ENCODE measurements around the gene CRISPLD2.
"Not testable (repeated sequence)": the region's sequence is repeated elsewhere in the genome, so short reads cannot be mapped to it uniquely, and the experiment has no call there.

The CRISPLD2 gene

DNA sequence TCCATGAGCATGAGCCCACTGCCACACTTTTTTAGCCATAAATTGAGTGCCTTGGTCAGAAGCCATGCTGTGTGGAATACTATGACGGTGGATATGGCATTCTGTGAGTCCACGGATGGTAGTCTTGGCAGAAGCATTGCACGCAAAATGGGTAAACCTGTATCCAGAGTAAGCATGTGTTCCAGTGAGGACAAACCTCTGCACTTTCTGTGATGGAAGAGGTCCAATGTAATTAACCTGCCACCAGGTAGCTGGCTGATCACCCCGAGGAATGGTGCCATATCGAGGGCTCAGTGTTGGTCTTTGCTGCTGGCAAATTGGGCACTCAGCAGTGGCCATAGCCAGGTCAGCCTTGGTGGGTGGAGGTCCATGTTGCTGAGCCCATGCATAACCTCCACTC is 37.0 kb downstream of the CRISPLD2 start:
- not testable (repeated sequence) for DNase-seq (ENCODE audit: low read depth in 3 of 3)

DNA sequence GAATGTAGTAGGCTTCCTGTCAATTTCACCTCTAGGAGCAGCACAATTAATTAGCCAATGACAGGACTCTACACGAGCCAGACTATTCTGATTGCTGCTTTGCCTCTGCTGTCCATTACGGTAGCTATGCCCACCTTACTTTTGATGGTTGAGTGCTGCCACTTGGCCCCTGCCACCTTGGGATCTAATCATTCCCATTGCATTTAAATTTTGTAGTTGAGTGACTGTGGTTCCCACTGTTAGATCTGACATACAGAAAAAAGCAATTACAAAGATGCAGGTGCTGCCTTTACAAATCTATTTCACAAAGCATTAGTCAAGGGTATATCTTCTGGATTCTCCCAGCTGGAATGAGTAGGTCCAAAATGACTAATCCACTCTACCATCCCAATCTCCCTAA is 39.9 kb downstream of the CRISPLD2 start:
- no peak for DNase-seq (ENCODE audit: low read depth in 3 of 3)

DNA sequence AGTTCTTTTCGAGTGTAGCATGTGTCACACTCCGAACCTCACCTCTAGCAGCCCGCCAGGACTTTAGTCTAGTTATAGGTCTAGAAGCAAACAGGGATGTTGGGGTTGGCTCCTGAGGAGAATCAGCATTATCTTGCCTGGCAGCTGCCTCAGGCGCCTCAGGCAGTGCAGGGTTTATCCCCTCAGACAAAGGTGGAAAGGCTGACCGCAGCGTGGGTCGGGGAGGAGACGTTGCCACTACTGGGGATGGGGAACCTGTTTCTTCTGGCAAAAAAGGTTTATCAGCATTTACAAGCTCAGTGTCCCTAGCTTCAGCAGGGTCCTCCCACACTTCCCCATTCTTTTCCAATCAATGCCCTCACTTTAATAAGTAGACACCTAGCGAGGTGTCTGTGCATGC is 40.6 kb downstream of the CRISPLD2 start:
- DNase-seq (ENCODE audit: low read depth in 3 of 3): no peak

DNA sequence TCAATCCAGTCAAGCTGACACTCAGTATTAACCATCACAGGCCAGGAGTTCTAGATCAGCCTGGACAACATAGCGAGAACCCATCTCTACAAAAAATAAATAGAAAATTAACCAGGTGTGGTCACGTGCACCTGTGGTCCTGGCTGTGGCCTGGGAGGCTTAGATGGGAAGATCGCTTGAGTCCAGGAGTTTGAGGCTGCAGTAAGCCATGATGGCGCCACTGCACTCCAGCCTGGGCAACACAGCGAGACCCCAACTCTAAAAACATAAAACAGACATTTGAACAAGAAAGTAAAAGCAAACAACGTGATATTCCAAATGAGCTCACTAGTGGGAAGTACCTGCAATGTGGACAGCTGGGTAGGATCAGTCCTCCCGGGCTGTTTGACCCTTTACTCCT is 41.9 kb downstream of the CRISPLD2 start:
- no peak for DNase-seq (ENCODE audit: low read depth in 3 of 3)

DNA sequence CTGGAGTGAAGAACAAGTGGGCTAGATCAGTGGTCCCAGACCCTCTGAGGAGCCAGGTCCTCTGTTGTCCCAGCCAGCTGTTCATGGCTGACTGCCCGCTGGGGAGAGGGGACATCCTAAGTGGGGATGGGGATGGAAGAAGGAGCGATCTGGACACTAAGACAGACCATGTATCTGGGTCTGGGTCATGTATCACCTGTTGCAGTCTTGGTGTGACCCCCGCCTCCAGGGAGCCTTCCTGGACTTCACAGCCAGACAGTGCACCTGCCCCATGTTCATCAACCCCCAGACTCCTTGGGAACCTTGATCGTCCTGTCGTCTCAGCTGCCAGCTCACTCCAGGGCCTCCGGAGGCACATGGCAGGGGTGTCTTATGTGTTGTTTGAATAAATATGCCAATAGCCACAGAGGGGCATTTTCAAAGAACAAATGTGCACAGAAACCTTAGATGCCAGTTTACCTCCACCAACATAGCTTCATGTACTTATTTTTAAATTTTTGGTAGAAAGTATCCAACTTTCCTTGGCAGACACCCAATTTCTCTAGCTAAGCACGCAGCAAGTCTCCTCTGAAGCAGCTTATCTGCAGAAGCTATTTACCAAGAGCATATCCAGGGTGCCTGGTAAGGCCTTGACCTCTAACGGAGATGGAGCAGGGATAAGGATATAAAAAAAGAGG is 43.2 kb downstream of the CRISPLD2 start:
- DNase-seq (ENCODE audit: low read depth in 3 of 3): no peak

DNA sequence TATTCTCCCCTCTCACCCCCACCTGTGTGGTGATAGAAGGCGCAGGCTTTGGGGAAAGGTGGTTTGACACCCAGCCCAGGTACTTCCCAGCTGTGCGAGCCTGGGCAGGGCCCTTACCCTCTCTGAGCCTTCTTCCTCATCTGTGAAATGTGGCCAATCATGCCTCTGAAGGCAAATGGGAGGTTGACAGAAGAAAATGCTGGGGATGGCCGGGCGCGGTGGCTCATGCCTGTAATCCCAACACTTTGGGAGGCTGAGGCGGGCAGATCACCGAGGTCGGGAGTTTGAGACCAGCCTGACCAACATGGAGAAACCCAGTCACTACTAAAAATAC is 43.7 kb downstream of the CRISPLD2 start:
- DNase-seq (ENCODE audit: low read depth in 3 of 3): no peak

DNA sequence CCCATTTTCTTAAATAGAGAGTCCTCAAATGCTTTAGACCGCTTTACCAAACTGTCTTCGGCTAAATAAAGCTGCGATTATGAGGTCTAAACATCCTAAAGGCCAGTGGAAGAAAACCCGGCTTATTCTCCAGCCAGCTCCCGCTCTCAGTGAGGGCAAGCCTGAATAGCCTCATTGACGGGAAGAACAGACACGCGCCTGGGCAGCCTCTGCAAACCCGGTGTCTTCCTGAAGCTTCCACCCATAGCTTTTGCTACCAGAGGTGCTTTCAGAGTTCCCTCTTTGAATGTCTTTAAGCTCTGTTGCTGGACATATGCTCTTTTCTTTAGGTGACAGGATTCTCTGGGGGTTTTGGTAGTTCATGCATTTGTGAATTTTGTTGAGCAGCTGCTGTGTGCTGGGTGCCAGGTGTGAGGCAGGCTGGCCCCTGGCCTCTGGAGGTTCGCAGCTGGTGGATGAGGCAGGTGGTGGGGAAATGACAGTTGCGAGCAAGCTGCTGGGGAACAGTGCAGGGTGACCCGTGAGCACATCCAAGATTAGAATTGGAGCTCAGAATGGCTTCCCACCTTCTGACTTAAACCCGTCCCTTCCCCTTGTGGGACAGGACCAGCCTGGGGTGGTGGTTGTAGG is 44.7 kb downstream of the CRISPLD2 start:
- DNase-seq (ENCODE audit: low read depth in 3 of 3): no peak

DNA sequence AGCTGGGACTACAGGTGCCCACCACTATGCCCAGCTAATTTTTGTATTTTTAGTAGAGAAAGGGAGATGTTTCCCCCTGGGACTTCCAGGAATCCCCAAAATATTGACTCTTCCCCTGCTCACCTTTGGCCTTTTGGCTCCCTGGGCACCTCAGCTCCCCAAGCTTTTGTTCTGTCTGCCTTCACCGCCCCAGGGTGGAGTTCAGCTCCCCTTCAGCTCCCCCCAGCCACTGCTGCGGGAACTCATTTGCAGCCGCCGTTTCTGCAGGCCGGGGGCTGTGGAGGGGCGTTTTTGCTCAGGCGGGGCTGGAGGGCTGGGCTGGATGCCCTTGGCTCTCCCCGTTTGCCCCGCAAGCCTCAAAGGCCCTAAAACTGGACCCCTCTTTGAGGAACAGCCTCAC is 47.9 kb downstream of the CRISPLD2 start:
- DNase-seq (ENCODE audit: low read depth in 3 of 3): no peak

DNA sequence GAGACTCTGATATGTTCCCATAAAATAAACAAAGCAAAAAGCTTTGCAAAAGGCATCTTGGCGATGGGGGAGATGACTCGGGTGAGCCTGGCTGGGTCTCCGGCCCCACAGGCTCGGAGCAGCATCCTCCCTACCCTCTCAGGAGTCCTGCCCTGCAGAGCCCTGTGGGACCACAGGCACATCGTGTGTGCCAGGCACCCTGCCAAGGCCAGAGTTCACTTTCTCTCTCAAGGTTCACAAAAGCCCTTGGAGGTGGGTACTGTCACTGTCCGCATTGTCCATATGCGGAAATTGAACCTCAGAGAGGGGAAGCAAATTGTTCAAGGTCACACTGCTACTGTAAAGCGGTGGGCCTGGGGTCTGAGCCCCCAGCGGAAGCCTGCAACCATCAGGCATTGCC is 48.5 kb downstream of the CRISPLD2 start:
- DNase-seq (ENCODE audit: low read depth in 3 of 3): no peak

DNA sequence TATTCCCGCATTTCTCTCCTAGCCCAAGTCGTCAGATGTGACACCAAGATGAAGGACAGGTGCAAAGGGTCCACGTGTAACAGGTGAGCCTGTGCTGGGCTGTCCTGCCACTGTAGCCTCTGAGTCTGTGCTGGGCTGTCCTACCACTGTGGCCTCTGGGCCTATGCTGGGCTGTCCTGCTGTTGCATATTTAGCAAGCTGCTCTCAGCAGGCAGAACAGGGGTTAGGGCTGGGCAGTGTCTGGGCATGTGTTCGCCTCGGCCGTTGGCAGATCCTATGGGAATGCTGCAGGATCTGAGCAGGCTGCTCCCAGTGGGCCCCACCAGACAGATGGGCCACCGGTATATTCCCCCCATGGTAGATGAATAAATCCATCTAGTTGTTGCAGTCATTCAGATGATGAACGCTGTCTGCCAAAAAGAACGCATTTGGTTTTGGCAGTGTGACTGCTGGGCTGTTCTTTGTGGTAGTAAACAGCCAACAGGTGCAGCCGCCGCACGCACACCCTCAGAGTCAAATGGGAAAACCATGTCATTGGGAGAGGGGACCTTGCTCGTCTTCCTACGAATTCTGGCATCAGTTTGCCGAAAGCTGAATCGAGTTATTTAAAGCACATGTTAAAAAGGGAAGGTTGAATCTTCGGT is 49.2 kb downstream of the CRISPLD2 start:
- DNase-seq (ENCODE audit: low read depth in 3 of 3): no peak

DNA sequence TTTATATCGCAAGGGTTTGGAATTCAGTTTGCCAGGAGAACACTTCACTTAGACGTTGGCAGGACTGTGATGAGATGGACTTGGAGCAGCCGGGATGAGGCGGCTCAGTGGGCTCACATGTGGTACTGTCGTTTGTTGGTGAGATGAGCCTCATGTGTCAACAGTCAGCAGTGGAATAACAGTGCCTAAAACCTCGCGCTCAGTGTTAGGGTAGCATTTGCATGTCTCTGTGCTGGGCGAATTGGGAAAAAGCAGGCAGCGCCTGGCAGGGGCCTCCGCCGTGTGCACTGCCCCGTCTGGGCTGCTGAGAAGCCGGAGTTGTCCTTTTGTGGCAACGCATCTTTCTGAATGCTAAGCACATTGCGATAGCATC is 49.7 kb downstream of the CRISPLD2 start:
- DNase-seq (ENCODE audit: low read depth in 3 of 3): no peak

DNA sequence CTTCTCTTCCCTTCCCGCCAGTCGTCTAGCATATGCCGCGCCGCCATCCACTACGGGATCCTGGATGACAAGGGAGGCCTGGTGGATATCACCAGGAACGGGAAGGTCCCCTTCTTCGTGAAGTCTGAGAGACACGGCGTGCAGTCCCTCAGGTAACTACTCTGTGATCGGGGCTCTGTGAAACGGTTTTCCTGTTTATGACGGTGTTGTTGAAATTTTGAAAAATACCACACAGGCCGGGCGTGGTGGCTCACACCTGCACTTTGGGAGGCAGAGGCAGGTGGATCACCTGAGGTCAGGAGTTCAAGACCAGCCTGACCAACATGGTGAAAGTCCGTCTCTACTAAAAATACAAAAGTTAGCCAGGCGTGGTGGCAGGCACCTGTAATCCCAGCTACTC is 53.2 kb downstream of the CRISPLD2 start:
- not testable (repeated sequence) for DNase-seq (ENCODE audit: low read depth in 3 of 3)

DNA sequence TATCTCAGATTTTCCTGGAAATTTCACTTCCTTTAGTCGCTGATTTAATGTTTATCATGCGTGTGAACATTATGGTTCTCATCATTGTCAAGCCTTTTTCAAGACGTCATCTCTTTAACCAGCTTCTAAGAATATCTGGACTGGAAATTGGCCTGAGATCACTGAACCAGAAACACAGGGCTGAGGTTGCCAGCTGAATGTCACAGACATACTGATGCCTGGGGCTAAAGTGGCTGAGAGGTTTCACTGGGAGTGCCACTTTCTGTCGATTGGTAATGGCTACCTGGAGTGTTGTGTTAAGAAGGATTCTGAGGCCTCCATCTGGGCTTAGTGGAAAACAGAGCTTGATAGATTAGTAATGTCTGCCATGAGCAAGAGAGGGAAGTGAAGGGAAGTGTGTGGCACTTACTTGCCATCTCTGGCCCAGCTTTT is 54.2 kb downstream of the CRISPLD2 start:
- DNase-seq (ENCODE audit: low read depth in 3 of 3): no peak

DNA sequence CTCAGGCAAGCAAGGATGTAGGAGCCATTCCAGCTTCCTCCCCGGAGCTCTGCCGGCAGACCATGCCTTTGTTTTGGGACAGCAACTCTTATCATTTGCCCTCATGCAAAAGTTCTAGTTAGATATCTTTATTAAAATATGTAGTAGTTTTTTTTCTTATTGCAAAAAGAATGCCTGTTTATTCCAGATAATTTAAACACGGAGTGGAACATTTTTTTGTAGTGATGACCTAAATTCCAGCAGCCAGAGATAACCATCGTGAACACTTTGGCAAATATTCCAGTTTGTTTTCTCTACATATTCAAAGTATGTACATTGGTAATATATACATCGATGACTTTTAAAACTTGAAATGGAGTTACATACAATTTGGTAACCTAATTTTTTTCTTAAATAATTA is 54.8 kb downstream of the CRISPLD2 start:
- no peak for DNase-seq (ENCODE audit: low read depth in 3 of 3)

DNA sequence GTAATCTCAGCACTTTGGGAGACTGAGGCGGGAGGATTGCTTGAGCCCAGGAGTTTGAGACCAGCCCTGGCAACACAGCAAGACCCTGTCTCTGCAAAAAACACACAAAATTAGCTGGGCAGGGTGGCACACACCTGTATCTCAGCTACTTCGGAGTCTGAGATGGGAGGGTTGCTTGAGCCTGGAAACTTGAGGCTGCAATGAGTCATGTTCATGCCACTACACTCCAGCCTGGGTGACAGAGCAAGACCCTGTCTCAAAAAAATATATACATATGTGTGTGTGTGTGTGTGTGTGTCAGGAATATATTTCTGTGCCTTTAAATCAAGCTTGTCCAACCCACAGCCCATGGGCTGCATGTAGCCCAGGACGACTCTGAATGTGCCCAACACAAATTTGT is 55.2 kb downstream of the CRISPLD2 start:
- DNase-seq (ENCODE audit: low read depth in 3 of 3): no peak

DNA sequence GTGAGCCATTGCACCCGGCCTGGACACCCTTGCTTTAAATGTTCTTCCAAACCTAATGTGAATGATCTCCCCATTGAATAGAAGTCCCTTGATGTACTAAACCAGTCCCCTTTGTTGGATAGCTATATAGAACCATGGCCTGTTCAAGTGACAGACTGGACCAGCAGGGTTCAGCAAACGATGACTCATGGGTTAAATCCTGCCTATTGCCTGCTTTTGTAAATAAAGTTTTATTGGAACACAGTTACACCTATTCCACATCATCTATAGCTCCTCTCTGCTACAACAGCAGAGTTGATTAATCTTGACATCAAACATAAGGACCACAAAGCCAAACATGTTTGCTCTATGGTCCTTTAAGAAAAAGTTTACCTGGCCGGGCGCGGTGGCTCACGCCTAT is 56.1 kb downstream of the CRISPLD2 start:
- no peak for DNase-seq (ENCODE audit: low read depth in 3 of 3)

DNA sequence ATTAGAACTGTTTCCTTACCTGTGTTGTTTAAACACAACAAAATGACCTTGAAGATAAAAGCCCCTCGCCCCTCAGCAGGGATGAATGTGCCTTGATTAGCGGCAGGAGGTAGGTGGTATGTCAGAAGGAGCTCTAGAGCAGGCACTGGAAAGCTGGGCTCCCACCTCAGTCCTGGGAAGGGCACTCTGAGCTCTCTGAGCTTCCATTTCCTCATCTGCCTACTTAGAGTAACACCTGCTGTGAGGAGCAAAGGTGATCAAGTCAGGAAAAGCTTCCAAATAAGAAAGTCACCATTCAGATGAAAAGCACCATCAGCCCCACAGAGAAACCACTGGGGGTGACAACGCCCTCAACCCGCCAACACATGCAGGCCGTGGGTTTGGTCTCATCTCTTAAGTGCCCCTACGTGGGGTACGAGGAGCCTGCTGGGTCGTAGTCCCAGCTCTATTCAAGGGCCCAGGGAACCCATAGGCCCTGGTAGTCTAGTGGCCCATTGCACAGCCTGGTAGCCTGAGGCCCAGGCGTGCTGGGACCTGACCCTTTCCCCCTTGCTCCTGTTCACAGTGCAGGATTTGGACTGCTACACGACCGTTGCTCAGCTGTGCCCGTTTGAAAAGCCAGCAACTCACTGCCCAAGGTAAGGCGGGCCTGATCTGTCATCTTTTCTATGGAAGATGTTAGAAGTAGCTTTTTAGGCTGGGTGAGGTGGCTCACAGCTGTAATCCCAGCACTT is 57.3 kb downstream of the CRISPLD2 start:
- no peak for DNase-seq (ENCODE audit: low read depth in 3 of 3)

DNA sequence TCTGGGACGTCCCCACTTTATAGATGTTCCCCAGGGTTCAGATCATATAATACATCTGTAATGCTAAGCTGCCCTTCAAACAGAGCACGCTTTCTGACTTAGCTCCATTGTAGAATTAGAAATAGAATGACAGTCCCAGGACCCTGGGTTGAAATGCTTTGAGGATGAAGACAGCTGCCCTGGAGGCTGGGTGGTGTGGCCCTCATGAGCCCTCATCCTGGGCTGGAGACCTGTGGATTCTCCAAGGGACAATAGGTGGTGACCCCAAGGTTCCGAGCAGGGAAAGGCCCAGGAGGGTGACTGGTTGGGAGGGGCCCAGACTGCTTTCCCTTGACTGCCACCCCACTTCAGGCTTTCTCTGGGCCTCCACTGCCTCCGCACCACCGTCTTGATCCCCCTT is 59.0 kb downstream of the CRISPLD2 start:
- DNase-seq (ENCODE audit: low read depth in 3 of 3): no peak

DNA sequence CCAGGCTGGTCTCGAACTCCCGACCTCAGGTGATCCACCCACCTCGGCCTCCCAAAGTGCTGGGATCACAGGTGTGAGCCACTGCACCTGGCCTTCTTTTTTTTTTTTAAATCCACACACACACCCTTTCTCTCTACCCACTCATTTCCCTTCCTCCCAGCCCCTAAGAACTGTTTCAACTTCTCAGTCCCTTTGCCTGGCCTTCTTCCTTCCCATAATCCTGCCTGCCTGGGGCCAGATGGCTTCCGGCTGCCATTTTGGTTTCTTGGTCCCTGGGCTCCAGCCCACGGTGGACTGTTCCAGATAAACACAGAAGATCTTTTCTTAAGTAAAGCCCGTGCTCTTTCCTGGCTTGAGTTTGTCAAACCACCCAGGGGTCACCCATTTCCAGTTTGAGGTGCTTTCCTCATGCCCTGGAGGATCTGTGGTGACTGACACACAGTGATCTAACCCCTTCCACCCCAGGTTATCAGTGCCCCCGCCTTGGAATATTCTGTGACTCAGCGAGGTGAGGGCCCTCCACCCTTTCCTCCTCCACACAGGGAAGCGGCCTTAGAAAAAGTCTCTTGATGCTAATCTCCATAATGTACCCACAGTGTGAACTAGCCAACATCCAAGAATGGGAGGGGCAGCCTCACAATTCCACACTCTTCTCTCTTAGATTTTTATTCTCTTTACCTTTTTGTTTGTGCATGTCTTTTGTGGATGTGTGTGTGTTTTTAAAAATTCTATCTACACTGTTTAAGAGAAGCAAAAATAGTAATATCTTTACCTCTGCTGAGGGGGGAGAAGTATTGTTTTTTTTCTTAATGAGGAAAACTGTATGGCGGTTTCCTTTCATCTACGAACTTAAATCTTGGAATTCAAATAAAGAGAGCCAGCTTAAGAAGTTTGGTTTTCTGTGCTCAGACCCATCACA is 60.0 kb downstream of the CRISPLD2 start:
- no peak for DNase-seq (ENCODE audit: low read depth in 3 of 3)

DNA sequence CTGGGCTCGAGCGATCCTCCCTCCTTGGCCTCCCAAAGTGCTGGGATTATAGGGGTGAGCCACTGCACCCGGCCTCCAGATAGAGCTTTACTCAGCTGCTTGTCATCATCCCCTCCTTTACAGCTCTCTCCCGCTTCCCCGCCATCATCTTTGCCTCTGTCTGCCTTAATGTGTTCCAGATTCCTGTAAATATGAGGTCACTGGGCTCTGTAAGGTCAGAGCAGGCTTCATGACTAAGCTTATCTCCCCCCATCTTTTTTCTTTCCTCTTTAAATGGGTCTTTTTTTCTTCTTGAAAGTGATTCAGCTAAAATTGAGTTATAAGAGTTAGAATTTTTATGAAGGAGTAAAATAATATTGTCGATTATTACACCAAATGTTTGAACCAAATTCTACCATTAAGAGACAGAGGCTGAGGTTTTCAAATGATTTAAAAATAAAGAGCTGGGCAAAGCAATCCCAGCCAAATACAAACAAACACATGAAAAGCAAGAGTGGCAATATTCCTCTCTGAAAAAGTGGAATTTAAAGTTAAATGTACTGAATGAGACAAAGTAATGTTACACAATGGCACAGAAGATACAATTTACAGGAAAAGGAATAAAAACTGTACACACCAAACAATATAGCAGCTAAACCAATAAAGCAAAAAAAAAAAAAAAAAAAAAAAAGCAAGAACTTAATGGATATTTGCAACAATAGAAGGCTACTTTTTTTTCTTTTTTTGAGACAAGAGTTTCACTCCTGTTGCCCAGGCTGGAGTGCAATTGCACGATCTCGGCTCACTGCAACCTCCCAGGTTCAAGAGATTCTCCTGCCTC is 62.1 kb downstream of the CRISPLD2 start:
- no peak for DNase-seq (ENCODE audit: low read depth in 3 of 3)

DNA sequence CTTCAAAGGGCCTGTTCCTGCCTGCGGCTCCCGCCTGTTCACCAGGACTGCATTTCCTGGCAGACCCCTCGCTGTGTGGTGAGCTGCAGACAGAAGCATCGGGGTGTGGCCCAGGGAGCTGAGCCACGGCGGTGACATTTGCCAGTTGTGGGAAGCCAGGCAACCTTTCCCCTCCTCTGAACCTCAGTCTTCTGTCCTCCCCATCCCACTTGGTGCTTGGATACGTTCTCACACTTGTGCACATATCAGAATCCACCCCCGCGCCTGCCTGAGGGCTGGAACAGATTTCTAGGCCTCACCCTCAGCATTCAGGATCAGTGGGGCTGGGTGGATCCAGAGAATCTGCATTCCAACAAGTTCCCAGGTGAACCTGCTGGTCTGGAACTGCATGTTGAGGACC is 63.5 kb downstream of the CRISPLD2 start:
- DNase-seq (ENCODE audit: low read depth in 3 of 3): no peak

All from stimulated activated CD4-positive, alpha-beta T cell treated with anti-CD3 and anti-CD28 coated beads, TNF-alpha, amount 100 ng/mL, for 48 hours (primary cell).